Left ventricle myocardium inferior (tissue), 1 donor: ENCODE results near the gene KCTD17. TPM values are rescaled to one million over a fixed set of nuclear protein-coding genes. Genes with fewer than 3 reads are reported as not detected.

ENCODE experiments used
- DNase-seq: peaks from one replicate; pipeline ENCODE4 v3.0.0-alpha.2; 2020
- H3K27ac ChIP-seq: fragments of 200-600 bp; replicated peaks from 2 replicates; pipeline ENCODE4 v1.8.0; 2021
- H3K27me3 ChIP-seq: fragments of 200-600 bp; 2 replicates; pipeline ENCODE4 v1.8.0; 2021; ENCODE audit warnings: low read depth
- H3K36me3 ChIP-seq: fragments of 200-600 bp; 2 replicates; pipeline ENCODE4 v1.8.0; 2021
- H3K4me1 ChIP-seq: fragments of 200-600 bp; 2 replicates; pipeline ENCODE4 v1.8.0; 2021
- H3K4me3 ChIP-seq: fragments of 200-600 bp; 2 replicates; pipeline ENCODE4 v1.8.0; 2021; ENCODE audit warnings: mild to moderate bottlenecking, moderate library complexity
- H3K9me3 ChIP-seq: fragments of 200-600 bp; replicated peaks from 2 replicates; pipeline ENCODE4 v1.8.0; 2021
- intact Hi-C: fragments of 100-400 bp; cut with micrococcal nuclease; formaldehyde crosslinking; loops from one replicate; pipeline ENCODE4 v1.11.0; 2022
- total RNA-seq: library from RNA; stranded (reverse); fragmentation: NEBNext Ultra II Directional; extraction: Animal tissue kit (Norgen Biotek cat#: 25700); gene quantifications from one replicate; pipeline ENCODE4 v1.2.1, GENCODE V29; 2021
- TF ChIP-seq, protein P1 (sequence below): fragments of 200-600 bp; IDR thresholded peaks from 2 replicates; pipeline ENCODE4 v1.8.0; 2021; ENCODE audit warnings: antibody characterized with exemption, mild to moderate bottlenecking, borderline replicate concordance
- donor health status: DM: no; HTN: yes; CAD: no; lungs with severe emphysema.

The KCTD17 gene
- total RNA-seq, 1 donor from 2014 or later, result 14.3 TPM

DNA sequence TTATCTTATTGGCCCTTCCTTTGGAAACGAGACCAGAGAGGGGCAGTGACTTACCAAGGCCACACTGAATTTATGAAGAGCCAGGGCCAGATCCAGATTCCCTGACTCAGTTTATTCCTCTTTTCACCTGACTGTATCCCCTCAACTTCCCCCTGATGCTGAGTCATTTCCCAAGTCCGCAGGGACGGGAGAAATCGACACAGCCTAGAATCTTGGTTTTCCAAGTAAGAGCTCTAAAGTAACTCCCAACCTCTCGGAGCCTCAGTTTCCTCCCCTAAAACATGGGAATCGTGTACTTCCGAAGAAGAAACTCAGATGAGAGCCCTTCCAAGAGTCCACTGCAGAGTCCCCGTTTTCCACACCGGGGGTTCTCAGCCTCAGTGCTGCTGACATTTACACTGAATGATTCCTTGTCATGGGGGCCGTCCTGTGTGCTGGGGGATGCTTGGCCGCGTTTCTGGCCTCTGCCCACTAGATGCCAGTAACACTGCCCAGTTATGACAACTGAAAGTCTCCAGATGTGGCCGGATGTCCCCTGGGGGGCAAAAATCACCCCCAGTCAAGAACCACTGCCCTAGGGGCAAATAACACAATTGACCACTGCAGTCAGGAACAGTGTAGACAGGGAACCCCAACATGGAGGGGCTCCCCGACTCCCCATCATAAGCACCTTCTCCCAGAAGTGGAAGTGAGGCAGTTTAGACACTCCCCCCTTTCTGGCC is 20.8 kb upstream of the KCTD17 start:
- Histone ChIP-seq H3K27ac (no peak overlapping the region), H3K9me3 (no peaks in the 10 kb centered on the region), H3K36me3 (peaks cover 32% of the 10 kb centered on the region), H3K4me3 (no peak overlapping the region), H3K27me3 (peaks cover under 1% of the 10 kb centered on the region), H3K4me1 (peaks cover 14% of the 10 kb centered on the region)
- DNase-seq, result no peak
- TF ChIP-seq, protein P1, sequence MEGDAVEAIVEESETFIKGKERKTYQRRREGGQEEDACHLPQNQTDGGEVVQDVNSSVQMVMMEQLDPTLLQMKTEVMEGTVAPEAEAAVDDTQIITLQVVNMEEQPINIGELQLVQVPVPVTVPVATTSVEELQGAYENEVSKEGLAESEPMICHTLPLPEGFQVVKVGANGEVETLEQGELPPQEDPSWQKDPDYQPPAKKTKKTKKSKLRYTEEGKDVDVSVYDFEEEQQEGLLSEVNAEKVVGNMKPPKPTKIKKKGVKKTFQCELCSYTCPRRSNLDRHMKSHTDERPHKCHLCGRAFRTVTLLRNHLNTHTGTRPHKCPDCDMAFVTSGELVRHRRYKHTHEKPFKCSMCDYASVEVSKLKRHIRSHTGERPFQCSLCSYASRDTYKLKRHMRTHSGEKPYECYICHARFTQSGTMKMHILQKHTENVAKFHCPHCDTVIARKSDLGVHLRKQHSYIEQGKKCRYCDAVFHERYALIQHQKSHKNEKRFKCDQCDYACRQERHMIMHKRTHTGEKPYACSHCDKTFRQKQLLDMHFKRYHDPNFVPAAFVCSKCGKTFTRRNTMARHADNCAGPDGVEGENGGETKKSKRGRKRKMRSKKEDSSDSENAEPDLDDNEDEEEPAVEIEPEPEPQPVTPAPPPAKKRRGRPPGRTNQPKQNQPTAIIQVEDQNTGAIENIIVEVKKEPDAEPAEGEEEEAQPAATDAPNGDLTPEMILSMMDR, result no peak
- intact Hi-C loops, result no loop called here

DNA sequence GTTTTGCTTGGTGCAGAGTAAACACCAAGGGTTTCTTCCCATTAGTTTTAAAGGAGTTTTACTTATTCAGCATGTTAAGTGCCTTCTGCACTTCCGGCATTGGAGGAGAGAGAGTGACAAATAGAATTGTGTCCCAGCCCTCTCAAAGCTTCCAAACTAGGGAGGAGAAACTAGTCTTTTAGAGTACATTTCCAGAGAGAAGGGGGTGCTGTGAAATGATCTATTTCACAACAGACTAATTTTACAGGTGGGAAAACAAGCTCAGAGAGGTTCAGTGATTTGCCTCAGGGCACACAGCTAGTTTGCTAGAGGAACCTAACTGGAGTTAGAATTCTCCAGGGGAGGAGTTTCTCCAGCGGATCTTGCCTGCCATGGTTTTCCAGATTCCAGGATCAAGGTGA is 19.4 kb upstream of the KCTD17 start:
- Histone ChIP-seq H3K27ac (no peak overlapping the region), H3K27me3 (peaks cover 15% of the 10 kb centered on the region)

DNA sequence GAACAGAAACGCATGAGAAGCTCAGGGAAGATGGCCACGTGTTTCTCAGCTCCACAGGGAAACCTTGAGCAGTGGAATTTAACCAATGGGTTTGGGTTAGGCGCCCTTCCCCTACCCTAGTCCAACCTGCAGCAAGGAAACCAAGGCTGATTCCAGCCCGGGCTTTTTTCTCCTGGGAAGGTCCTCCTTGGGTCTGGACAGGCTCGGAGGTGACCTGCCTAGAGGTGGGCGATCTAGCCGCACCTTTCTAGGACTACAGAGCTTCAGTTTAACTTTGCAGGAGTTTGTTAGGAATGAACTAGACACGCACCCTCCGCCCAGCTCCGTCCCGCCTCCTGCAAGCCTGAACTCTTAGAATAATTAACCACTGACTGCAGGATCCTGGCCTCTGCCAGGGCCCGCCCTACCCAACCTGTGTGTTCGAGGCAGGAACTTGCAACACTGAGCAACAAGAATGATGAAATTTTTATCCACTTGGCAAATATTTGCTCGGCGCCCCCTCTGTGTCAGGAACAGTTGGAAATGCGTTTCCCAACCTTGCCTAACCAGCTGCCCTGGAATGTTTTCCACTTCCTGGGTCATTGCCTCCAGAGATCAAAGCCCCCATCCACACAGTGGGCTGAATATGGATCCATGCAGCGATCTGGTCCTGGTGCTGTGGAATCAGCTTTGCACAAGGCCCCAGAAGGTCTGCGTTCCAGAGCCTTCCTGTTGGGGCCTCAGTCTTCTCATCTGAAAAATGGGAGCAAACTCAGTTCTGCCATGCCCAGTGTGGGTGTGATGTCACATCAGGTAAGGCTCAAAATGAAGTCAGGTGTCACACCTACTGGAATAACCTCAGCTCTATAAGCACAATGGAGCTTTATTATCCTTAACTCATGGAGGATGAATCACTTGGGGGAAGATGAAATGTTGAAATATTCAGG is 18.7 kb upstream of the KCTD17 start:
- Histone ChIP-seq H3K4me3 (no peak overlapping the region), H3K4me1 (no peaks in the 10 kb centered on the region), H3K9me3 (no peaks in the 10 kb centered on the region), H3K36me3 (peaks cover 16% of the 10 kb centered on the region), H3K27ac (no peak overlapping the region), H3K27me3 (peaks cover 22% of the 10 kb centered on the region)
- TF ChIP-seq, protein P1, result no peak
- intact Hi-C loops, result no loop called here
- no peak for DNase-seq

More for the DNA sequence above, 19.4 kb upstream of the KCTD17 start:
- no peak for DNase-seq
- TF ChIP-seq, protein P1, result no peak
- Histone ChIP-seq H3K4me3 (no peak overlapping the region), H3K4me1 (no peaks in the 10 kb centered on the region), H3K36me3 (peaks cover 23% of the 10 kb centered on the region), H3K9me3 (no peaks in the 10 kb centered on the region)
- intact Hi-C loops, result no loop called here

DNA sequence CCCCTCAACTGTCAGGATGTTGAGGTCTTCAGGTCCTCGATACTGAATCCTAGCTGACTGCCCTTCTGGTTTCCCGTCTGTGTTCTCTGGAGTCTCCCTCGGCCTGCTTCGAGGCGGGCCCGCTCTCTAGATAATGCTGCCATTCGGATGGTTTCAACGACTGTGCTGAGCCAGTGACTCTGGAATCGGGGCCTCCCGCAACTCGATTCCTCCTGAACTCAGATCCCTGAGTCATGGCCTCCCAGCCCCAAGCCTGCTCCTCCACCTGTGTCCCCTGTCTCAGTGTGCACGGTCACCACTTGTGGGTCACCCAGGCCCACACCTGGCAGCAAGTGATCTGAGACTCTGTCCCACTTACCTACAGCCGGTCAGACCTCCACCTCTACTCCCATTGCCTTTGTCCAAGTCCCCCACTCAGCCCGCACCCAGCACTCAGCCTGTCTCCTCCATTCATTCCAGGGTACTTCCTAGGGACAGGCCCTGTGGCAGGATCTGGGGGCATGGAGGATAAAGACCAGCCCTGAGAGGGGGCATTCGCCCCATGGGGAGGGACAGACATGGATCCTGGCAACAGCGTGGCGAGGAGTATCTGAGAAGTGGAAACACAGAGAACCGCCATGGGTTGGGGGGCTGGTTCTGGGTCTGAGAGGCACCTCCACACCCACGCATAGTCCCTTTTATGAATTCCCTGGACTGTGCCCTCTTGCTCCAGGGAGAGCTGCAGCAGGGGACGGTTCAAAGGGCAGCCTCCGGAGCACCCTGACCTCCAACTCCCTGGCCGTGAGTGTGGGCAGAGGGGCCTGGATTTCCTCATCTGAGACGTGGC is 17.7 kb upstream of the KCTD17 start:
- Histone ChIP-seq H3K9me3 (no peaks in the 10 kb centered on the region), H3K27me3 (peaks cover 29% of the 10 kb centered on the region), H3K4me1 (no peaks in the 10 kb centered on the region), H3K4me3 (no peak overlapping the region), H3K27ac (no peak overlapping the region), H3K36me3 (peaks cover 13% of the 10 kb centered on the region)
- TF ChIP-seq, protein P1, result no peak
- intact Hi-C loops, result no loop called here
- DNase-seq, result no peak

DNA sequence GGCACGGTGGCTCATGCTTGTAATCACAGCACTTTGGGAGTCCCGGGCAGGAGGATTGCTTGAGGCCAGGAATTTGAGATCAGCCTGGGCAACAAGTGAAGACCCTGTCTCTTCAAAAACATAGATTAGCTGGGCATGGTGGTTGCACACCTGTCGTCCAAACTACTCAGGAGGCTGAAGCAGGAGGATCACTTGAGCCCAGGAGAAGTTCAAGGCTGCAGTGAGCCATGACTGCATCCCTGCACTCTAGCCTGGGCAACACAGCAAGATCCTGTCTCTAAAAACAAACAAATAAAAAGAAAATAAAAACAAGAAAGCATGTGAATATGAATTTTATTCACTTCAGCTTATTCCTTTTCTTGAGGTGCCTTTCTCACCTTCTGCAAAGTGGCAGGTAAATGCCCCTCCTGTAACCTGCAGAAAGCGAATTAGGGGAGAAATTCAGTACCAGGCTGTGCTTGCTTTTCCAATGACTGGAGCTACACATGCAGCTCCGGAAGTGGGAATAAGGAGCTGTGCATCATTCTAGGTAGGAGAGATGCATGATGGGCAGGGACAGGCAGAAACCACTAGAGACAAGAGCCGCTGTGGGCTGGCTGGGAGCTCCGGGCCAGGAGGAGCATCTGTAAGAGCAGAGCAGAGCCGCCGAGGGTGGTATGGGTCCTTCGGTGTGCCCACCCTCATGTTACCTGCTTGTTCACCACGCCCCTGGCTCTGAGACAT is 14.7 kb upstream of the KCTD17 start:
- Histone ChIP-seq H3K9me3 (no peaks in the 10 kb centered on the region), H3K36me3 (no peaks in the 10 kb centered on the region), H3K4me1 (no peaks in the 10 kb centered on the region), H3K4me3 (no peak overlapping the region), H3K27ac (no peak overlapping the region), H3K27me3 (peaks cover 43% of the 10 kb centered on the region)
- TF ChIP-seq, protein P1, result no peak
- intact Hi-C loops, result no loop called here
- no peak for DNase-seq
